Germinal center (tissue), 1 donor: ENCODE measurements around the gene EEF1A1.
"Not testable (repeated sequence)": the region's sequence is repeated elsewhere in the genome, so short reads cannot be mapped to it uniquely, and the experiment has no call there.

Experiments used
- DNase-seq: peaks from one replicate; pipeline ENCODE4 v3.0.0; 2012; ENCODE audit warnings: mixed read lengths, low spot score

EEF1A1 gene

DNA sequence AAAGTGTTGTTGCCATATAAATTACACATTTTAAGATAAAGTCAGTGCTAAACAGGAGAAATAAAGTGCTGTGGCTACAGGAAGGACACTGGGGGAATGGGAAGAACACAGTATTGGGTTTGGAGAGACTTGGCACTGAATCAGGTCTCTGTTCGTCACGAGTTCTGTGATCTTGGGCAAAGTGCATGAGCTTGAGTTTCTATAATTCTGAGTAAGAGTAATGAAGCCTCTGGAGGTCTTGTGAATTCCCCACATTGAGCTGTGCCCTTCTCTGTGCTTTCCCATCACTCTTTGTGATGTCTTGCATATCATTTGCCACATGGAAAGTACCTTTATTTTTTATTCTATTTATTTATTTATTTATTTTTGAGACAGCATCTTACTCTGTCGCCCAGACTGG lies 16.8 kb upstream of the EEF1A1 start:
- DNase-seq, result no peak

DNA sequence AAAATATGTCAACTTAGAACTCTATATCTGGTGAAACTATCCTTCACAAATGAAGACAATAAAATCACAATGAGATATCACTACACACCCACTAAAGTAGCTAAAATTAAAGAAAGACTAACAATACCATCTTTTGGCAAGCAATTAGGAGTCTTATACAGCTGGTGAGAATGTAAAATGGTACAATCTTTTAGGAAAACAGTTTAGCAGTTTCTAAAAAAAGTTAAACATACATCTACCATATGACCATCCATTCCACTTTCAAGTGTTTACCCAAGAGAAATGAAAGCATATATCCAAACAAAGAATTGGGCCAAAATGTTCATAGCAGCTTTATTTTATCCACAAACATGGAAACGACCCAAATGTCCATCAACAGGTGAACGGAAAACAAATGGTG lies 13.8 kb upstream of the EEF1A1 start:
- DNase-seq, result no peak

DNA sequence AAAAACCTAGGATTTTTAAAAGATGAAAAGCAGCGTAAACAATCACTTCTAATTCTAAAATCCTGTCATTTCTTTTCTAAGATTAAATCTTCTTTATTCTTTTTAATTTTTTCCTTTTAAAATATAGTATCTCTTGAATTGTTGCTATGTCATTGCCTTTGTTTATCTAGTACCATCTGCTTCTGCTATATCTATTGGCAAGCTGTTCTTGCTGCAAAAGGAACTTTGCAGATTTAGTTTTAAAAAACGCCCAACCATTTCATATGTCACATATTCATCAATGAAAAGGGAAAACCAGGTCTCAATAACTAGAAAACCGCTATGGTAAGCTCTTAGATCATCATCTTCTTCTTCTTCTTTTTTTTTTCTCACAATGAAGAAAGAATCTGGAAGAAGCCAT lies 11.5 kb upstream of the EEF1A1 start:
- DNase-seq, result no peak

GRCh38 chr6:73528897-73529296 lies 8.1 kb upstream of the EEF1A1 start:
- DNase-seq, result no peak

- DNase-seq, result no peak
Measured at GRCh38 chr6:73525546-73526330, 4.9 kb upstream of the EEF1A1 start.

- peak; percentile 63 for DNase-seq
Measured at GRCh38 chr6:73523434-73524123, 2.7 kb upstream of the EEF1A1 start.

DNA sequence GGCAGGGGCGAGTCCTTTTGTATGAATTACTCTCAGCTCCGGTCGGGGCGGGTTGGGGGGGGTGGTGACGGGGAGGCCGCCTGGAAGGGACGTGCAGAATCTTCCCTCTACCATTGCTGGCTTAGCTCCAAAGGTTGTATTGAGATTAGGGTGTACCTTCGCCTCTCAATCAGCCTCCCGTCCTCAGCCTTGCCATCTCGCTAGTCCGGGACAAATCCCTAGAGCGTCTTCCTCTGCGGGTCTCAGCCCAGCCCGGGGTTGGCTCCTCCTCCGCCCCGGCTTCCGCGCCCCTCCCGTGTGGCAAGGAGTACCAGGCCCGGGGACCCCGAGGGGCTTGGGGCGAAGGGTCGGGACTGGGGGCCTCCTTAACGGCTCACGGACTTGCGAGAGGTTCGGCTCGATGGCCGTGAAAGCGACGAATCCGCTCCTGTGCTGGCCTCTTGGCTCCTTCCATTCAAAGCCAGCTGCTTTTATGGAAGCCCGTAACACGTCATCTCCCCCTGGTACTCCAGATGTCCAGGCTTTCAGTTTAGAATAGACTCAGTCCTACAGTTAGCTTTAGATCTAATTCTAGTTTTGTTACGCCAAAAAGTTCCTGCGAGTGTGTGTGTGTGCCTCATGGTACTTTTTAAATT lies 636 bp upstream of the EEF1A1 start:
- DNase-seq, result peak; percentile 63

DNA sequence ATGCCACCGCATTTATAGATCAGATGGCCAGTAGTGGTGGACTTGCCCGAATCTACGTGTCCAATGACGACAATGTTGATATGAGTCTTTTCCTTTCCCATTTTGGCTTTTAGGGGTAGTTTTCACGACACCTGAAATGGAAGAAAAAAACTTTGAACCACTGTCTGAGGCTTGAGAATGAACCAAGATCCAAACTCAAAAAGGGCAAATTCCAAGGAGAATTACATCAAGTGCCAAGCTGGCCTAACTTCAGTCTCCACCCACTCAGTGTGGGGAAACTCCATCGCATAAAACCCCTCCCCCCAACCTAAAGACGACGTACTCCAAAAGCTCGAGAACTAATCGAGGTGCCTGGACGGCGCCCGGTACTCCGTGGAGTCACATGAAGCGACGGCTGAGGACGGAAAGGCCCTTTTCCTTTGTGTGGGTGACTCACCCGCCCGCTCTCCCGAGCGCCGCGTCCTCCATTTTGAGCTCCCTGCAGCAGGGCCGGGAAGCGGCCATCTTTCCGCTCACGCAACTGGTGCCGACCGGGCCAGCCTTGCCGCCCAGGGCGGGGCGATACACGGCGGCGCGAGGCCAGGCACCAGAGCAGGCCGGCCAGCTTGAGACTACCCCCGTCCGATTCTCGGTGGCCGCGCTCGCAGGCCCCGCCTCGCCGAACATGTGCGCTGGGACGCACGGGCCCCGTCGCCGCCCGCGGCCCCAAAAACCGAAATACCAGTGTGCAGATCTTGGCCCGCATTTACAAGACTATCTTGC lies 725 bp downstream of the EEF1A1 start:
- DNase-seq, result peak; percentile 54

DNA sequence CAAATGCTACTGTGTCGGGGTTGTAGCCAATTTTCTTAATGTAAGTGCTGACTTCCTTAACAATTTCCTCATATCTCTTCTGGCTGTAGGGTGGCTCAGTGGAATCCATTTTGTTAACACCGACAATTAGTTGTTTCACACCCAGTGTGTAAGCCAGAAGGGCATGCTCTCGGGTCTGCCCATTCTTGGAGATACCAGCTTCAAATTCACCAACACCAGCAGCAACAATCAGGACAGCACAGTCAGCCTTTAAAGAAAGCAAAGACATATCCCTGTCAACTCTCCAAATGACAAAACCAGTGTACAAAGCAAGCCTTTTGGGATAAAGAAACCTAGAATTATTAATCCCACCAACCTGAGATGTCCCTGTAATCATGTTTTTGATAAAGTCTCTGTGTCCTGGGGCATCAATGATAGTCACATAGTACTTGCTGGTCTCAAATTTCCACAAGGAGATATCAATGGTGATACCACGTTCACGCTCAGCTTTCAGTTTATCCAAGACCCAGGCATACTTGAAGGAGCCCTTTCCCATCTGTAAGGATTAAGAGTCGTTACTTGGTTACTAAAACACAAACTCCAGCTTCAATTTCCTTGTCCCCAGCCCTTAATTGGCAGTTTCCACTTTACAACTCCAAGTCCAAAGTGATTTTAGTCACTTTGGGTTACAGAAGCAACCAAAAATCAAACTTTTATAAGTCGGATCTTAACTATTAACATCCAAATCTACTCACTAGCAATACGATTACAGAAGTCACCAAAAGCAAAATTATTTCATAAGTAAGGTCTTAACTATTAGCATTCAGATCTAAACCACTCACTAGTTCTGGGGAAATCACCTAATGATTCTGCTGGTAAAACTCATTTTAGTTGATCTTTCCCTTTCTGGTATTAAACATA lies 1.6 kb downstream of the EEF1A1 start:
- DNase-seq, result not testable (repeated sequence)

DNA sequence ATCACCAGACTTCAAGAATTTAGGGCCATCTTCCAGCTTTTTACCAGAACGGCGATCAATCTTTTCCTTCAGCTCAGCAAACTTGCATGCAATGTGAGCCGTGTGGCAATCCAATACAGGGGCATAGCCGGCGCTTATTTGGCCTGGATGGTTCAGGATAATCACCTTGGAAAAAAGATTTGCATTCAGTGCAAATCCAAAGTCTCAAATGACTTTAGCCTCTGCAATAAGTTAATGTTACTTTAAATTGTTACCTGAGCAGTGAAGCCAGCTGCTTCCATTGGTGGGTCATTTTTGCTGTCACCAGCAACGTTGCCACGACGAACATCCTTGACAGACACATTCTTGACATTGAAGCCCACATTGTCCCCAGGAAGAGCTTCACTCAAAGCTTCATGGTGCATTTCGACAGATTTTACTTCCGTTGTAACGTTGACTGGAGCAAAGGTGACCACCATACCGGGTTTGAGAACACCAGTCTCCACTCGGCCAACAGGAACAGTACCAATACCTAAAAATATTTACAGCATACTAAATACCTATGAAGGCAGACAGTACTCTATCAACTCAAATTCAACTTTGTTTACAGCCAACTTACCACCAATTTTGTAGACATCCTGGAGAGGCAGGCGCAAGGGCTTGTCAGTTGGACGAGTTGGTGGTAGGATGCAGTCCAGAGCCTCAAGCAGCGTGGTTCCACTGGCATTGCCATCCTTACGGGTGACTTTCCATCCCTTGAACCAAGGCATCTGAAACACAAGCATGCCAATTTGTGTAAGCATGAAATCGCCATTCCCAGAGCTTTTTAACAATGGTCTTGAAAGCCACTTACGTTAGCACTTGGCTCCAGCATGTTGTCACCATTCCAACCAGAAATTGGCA lies 2.5 kb downstream of the EEF1A1 start:
- DNase-seq, result not testable (repeated sequence)

DNA sequence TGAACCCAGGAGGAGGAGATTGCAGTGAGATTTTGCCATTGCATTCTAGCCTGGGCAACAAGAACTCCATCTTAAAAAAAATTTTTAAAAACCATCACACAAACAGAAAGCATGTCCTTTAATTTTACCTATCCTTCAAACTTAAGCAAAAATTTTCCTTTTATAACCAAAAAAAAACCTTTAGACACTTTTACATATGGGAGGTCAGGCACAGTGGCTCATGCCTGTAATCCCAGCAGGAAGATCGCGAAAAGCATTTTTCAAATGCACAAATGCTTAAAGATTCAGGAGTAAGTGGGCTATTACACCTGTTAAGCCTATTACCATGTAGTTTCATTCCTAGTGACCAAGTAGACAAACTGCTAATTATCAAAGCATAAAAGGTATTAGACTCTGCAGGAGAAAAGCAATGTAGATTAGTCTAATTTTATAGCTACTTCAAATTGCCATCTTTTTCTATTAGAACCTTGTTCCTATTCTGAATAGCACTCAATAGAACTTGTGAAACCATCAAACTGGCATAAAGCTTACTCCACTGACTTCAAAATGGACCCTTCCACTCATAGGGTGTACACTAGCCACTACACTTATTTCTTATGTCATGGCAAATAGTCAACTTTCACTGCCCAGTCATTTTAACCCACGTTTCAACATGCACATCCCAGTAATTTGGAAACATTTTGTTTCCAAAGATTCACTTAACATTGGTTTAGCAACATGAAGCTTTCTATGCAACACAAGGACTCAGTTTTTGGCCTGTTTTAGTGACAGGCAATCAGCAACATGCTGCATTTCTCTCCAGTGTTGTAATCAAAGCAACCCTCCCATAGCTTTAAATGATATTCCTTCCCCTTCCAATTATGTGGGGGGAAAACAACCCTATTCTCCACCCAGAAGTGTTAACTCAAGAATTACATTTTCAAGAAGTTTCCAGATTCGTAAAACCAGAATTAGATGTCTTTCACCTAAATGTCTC lies 4.0 kb downstream of the EEF1A1 start:
- no peak for DNase-seq

DNA sequence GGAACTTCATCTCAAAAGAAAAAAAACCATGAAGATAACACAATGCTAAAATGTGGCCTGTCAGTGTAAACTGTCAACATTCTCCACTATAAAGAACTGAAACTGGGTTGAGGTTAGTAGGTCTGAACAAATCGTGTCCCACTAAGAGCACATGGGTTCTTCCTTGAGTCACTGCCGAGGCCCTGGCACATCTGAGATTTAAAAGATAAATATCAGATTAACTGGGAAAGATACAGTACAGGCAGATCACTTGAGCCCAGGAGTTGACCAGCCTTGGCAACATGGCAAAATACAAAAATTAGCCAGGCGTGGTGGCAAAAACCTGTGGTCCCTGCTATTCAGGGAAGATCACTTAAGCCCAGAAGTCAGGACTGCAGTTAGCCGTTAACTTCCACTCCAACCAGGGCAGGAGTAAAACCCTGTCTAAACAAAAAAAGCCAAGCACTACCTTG lies 5.6 kb downstream of the EEF1A1 start:
- DNase-seq, result peak; percentile 24

DNA sequence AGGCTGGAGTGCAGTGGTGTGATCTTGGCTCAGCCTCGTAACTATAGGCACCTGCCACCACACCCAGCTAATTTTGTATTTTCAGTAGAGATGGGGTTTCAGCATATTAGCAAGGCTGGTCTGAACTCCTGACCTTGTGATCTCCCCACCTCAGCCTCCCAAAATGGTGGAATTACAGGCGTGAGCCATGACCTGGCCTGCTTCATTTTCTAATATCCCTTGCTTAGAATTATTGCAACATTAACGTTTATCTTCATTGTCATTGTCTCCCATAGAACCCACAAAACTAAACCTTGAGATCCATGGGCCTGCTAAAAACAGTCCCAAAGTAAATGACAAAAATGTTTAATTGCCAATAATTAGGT lies 6.1 kb downstream of the EEF1A1 start:
- DNase-seq, result no peak

DNA sequence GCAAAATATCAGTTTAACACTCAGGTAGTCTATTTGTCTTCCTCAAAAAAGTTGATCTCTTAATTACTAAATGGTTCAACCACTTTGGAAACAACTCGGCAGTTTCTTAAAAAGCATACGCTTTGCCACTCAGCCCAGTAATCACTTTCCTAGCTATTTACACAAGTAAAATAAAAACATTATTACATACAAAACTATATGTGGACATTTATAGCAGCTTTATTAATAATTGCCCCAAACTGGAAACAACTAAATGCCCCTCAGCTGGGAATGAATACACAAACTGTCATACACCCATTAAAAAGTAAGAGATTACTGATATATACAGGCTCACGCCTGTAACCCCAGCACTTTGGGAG lies 7.4 kb downstream of the EEF1A1 start:
- no peak for DNase-seq

GRCh38 chr6:73511796-73512195 lies 9.0 kb downstream of the EEF1A1 start:
- no peak for DNase-seq

DNA sequence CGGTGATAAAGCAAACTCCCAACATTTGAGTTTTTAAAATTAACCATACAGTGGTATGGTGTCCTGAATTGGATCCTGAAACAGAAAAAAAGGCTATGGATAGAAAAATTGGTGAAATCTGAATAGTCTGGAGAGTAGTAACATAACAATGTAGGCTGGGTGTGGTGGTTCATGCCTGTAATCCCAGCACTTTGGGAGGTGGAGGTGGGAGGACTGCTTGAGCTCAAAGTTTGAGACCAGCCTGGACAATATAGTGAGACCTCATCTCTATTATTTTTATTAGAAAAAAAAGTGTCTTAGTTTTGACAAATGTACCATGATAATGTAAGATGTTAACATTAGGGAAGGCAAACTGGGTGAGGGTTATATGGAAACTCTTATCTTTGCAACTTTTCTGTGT lies 11.0 kb downstream of the EEF1A1 start:
- no peak for DNase-seq

DNA sequence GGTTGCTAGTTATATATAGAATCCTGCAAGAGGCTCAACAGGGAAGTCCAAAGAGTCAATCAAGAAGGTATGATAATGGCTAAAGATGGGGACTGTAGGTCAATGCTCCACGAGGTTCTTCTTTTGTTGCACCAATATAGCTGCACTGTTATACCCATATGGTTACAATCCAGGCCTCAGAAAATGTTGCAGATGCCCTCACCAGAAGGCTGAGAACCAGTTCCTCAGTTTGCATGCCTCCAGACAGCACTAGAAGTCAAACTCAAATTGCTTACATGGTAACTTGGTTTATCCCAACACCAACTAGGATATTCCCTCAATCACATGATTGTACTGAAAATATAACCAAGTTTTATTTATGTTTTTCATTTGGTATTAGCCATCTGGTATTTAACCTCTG lies 12.1 kb downstream of the EEF1A1 start:
- DNase-seq, result no peak

GRCh38 chr6:73506246-73506645 lies 14.6 kb downstream of the EEF1A1 start:
- DNase-seq, result no peak

- DNase-seq, result not testable (repeated sequence)
Measured at GRCh38 chr6:73505705-73506104, 15.1 kb downstream of the EEF1A1 start.
